Activated CD4-positive, alpha-beta T cell treated with anti-CD3 and anti-CD28 coated beads, Interleukin-2, amount 50 U/mL, for 24 hours (primary cell): ENCODE results near the gene DLG2.
"Not testable (repeated sequence)": the region's sequence is repeated elsewhere in the genome, so short reads cannot be mapped to it uniquely, and the experiment has no call there.

Experiments used
- DNase-seq, 2 donors: peaks; one replicate each; pipeline ENCODE4 v3.0.0-alpha.2; 2020; ENCODE audit warnings: low read depth in 1 of 2, low spot score in 1 of 2

The DLG2 gene

GRCh38 chr11:85042361-85042760 lies 584.8 kb downstream of the DLG2 start:
- no peak for DNase-seq

GRCh38 chr11:85040166-85040565 lies 587.0 kb downstream of the DLG2 start:
- DNase-seq = no peak

DNA sequence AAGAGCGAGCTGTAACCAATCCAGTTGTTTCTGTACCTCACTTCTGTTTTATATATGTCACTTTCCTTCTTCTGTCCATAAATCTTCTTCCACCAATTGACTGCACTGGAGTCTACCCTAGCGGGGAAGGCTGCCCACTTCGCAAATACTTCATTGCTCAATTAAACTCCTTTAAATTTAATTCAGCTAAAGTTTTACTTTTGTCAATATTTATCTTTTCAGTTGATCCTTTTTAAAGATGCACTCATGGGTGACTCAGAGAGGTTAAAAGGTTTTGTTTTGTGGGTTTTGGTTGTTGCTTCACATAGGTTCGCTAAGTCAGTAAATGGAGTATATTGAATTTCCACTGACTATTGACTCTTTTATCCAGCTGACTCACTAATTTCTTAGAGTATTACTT lies 597.2 kb downstream of the DLG2 start:
- DNase-seq = no peak

- no peak for DNase-seq
These were observed 598.6 kb downstream of the DLG2 start for GRCh38 chr11:85028329-85029101.

GRCh38 chr11:85027346-85027745 lies 599.8 kb downstream of the DLG2 start:
- DNase-seq = no peak

DNA sequence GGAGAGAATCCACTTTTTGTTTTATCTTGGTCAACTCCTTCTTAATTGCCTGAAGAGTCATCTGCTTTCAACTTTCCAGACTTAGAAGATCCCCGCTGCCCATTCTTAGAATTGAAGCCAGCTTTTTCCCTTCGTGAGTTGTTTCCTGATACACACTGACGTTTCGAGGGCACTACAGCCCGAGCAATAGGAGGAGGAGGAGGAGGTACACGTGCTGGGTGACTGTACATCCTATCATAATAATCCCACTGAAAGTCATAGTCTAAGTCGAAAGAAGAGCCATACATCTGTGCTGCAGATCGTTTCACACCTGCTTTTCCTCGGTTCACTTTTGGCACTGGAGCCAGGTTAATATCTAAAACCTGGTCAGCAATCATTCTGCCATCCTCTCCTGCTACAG lies 606.1 kb downstream of the DLG2 start:
- no peak for DNase-seq

GRCh38 chr11:84993386-84993785 lies 633.8 kb downstream of the DLG2 start:
- DNase-seq = no peak

DNA sequence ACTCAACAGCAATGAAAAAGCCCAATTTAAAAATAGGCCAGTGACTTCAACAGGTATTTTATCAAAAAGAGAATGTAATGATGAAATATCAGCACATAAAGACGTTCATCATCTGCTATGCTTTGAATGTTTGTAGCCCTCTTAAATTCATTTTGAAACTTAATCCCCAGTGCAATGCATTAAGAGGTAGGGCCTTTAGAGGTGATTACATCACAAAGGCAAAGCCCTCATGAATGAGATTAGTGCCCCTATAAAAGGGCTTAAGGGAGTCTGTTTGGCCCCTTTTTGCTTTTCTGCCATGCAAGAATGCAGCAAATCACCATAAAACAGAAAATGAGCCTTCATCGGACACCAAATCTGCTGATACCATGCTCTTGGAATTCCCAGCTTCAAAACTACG lies 637.0 kb downstream of the DLG2 start:
- DNase-seq = no peak

GRCh38 chr11:84987686-84988187 lies 639.4 kb downstream of the DLG2 start:
- not testable (repeated sequence) for DNase-seq

GRCh38 chr11:84981301-84981700 lies 645.8 kb downstream of the DLG2 start:
- DNase-seq = no peak

DNA sequence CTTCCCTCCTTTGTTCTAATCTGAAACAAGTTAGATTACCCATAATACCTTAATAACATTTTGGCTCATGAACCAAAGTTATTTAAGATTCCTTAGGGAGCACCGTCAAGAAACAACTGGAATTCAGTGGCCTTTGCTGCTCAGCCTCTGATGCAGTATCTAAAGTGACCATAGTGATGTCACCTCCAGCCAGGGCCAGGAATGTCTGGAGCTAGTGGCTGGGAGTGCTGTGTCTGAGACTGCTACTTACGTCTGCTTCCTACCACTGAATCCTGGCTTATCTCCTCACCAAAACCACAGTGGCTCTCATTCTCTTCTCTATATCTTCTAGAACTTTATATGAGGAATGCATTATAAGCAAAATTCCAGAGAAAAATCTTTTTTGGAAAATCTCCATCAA lies 658.0 kb downstream of the DLG2 start:
- DNase-seq = no peak

DNA sequence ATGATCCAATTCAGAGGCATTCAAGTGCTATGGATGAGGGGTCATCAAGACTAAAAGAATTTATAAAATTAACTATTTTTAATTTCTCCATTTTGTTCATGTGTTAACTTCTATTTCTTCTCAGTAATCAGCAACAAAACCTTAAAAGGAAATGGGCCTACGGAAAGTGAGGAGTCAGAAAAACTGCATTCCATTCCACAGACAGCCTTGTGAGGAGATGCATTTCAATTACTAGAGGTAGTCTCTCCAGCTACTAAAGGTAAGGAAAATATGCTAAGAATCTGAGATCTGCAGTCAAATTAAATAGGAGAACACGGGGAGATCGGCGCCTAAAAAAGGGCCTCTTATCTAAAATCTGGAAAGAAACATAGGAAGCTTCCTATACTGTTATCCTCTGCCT lies 661.7 kb downstream of the DLG2 start:
- DNase-seq = no peak

GRCh38 chr11:84963240-84963639 lies 663.9 kb downstream of the DLG2 start:
- DNase-seq = no peak

- no peak for DNase-seq
These were observed 665.1 kb downstream of the DLG2 start for GRCh38 chr11:84962018-84962417.

DNA sequence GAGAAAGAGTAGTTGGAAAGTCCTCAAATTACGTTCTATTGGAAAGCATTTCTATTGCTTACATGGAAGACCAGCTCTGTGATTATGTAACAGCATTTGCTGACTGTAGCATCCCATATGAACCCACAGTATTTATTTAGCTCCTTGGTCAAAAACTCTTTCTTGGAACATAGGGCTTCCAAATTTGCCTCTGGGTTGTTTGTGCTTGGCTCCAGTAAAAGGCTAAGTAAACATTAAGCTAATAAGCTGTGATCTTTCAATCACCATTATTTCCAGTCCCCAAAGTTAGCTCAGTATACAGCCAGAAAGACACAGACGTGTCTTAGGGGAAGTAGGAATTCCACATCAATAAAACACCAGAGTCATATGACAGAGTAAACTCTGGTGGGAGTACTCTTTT lies 668.8 kb downstream of the DLG2 start:
- no peak for DNase-seq

- no peak for DNase-seq
These were observed 676.4 kb downstream of the DLG2 start for GRCh38 chr11:84950569-84951270.

- DNase-seq = no peak
These were observed 679.1 kb downstream of the DLG2 start for GRCh38 chr11:84947970-84948580.

DNA sequence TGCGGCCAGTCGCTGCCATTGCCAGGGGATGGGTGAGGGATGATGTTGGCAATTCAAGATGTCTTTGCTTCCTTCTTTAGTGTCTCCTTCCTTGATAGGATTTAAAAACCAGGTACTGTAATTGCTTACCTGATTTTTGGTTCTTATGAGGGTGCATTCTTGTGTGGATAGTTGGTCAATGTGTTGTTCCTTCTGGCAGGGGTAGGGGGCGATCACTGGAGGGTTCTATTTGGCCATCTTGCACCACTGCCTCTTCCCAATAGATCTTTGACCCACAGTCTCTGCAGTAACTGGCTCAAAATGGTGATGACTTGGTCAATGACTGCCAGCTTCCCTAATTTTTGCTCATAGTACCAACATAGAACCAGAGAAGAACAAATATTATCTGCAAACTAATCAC lies 680.1 kb downstream of the DLG2 start:
- no peak for DNase-seq

GRCh38 chr11:84930863-84931262 lies 696.3 kb downstream of the DLG2 start:
- DNase-seq = no peak

DNA sequence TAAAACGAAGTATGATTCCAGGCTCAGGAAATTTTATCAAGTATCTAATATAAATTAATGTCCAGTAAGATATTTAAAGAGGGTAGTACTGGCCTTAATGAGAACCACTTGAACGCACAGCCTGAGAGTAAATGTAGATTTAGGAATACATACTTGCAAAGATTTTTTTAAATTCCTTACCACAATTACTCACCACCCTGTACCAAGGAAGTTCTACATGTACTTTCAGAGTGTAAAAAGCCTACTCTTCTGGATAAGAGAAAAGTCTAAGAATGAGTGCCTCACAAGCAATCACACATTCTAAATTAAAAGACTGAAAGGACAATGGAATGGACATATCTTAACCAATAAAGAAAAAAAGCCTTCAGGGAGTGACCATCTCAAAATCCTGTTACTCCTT lies 697.4 kb downstream of the DLG2 start:
- no peak for DNase-seq

- no peak for DNase-seq
These were observed 702.9 kb downstream of the DLG2 start for GRCh38 chr11:84924154-84924692.

- DNase-seq = no peak
These were observed 703.7 kb downstream of the DLG2 start for GRCh38 chr11:84923489-84923888.
